ENCODE measurements around the gene UBR3.

DNA sequence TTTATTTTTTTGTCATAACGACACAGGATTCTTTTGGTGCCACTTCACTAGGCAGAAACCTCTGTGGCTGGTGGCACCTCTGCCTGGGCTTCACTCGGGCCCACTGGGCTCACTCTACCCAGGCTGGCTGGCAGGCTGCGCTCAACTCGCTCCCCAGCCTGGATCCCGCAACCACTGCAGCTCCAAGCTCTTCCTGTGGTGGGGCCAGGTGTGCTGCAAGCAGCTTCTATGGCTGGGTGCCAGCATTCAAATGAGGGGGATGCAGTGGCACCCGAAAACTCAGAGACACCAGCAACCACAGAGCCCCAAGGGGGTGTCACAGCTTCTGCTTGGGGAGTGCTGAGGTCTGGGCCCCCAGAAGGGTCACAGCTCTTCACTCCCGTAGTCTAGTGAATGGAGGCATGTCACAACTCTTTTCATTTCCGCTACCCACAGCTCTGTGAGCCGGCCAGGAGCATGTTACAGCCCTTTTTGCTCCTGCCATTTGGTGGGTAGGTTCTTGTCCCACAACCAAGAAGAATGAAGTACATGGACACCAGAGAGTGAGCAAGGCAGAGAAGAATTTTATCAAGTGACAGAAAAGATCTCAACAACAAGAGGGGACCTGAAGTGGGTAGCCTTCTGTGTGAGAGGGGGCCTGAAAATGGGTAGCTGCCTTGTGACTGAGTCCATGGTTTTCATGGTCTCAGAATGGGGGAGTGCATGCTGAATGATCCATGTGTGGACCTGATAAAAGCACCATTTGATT, 170.1 kb downstream of the UBR3 start:
- TF ChIP-seq CTCF (conservative IDR thresholded peaks at IDR 0.05 in 1 of 2, IDR thresholded peaks at IDR 0.05 in 1 of 2; ENCODE audit: extremely low read depth in 1 of 2, insufficient read depth in 1 of 2, low read depth in 1 of 2, low read length in 2 of 2) = no peak
- TF ChIP-seq EZH2 (IDR thresholded peaks at IDR 0.05; ENCODE audit: borderline replicate concordance, low read length) = no peak

All from mammary epithelial cell (primary cell).